ENCODE measurements around the gene STRIP1.
A peak's percentile ranks its signal among the peaks of the same experiment; 100 is the strongest.
"Not testable (repeated sequence)": the region's sequence is repeated elsewhere in the genome, so short reads cannot be mapped to it uniquely, and the experiment has no call there.

STRIP1 gene

DNA sequence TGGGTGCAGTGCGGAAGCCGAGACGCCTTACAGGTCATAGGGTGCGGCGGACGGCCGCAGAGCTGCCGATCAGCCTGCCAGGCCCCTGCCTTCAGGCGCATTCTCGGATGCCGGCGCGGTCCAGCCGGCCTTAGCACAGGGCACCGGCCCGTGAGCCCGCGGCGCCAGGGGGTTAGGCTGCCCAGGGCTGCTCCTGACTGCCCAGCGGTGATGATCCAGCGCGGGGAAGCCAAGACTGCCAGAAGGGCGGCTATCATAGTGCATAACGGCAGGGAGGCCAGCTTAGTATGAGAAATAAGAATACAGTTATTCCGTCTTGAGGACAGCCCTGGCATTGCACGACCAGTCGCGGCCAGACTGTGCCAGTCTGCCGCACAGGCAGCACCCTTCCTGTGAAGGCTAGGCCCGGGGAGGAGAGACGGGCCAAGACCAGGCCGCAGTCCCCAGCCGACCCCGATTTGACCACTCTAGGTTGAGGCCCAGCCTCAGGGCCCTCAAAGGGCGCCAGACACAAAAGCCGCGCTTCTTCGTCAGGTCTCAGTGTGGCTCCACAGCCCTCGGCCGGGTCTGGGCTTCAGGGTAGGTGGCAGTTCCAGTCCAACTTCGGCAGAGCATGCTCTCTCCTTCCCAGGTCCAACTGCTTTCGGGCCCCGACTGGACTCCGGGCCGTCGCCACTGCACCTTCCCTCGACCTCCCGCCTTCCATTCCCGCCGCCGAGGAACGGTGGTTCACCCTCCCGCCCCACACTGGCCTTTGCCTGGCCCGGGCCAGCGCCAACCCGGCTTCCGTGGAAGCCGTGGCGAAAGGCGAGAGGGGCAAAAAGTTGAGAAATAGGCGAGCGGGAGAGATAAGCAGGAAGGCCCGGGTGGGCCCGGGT is 35.2 kb downstream of the STRIP1 start:
- no peak for DNase-seq (ENCODE audit: low read depth)

DNA sequence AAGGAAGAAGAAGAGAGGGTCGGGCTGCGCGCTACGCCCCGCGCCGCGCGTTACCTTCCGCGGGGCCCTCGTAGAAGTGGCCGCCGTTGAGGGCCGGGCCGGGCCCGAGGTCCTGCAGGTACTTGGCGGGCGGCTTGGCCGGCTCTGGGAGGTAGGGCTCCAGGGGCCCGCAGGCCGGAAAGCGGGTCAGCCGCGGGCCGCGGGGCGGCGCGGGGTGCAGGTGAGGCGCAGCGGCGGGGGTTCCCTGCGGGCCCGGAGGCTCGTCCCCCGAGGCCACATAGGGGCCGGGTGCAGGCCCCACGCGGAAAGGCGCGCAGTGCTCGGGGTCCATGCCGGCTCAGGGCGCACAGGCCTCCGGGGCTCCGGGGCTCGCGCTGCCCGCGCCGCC is 35.9 kb downstream of the STRIP1 start:
- DNase-seq (ENCODE audit: low read depth), result no peak

DNA sequence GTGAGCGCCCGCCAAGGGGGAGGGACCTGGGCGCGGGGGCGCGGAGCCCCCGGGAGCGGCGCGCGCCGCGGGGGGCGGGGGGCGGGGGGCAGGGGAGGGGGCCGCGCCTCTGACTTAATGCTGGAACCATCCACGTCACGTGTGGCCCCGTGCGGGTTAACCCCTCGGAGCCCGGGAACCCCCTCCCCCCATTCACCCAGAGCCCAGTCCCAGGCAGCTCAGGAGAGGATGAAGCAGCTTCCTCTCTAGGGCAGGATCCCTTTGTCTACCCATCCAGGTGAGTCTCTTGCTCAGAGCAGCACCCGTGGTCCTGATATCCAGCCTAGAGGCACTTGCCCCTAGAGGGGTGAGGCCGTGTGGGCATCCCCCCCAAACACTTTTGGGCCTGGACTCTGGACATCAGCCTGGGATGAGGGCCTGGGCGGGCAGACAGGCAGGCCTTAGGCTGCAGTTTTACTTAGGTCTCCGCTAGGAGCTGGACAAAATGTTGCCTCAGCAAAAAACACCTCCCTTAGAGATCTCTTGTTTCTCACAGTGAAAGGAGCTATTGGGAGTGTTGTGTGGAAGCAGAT is 36.3 kb downstream of the STRIP1 start, which contains the start of gene ALX3:
ALX3 (minus strand) TSS at position 2 of the 572 bp plus-strand sequence. CDS start 60 bp downstream, outside the sequence.
- no peak for DNase-seq (ENCODE audit: low read depth)

DNA sequence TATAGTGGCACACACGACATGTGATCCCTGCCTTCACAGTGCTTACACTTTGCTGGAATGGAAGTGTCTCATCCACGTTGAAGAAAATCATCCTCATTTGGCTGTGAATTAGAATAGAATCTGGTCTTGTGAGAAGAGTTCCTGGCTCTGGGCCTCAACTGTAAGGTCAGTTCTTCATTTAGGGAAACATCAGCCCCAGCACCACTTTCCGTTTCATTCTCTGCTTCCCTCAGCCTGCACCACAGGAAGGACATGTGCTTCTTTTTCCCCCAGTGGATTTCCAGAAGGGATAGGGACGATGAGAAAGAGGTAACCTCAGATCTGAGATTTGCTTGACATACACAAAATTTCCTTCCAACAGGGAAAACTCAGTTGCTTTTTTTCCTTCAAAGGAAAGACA is 39.7 kb downstream of the STRIP1 start:
- no peak for DNase-seq (ENCODE audit: low read depth)

DNA sequence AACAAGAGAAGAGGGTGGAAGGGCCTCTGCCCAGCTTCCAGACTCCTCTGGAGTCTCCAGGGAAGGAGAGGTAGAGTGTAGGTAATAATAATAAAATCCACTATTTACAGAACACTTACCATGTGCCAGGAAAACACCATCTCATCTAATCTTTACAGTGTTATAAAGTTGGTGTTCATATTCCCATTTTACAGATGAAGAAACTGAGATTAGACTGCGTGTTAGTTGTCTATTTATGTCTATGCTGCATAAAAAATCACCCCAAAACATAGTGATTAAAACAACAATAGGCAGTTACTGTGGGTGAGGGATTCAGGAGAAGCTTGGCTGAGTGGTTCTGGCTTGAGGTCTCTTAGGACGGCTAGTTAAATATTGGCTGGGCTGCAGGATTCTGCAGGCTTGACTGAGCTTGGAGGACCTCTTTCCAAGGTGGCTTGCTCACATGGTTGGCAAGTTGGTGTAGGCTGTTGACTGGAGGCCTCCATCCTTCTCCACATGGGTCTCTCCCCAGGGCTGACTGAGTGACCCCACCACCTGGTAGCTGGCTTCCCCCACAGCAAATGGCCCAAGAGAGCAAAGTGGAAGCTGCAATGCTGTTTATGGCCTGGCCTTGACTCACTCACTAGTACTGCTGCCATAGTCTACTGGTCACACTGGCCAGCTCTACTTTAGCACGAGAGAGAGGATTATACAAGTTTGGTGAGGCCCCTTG is 42.5 kb downstream of the STRIP1 start:
- no peak for DNase-seq (ENCODE audit: low read depth)

DNA sequence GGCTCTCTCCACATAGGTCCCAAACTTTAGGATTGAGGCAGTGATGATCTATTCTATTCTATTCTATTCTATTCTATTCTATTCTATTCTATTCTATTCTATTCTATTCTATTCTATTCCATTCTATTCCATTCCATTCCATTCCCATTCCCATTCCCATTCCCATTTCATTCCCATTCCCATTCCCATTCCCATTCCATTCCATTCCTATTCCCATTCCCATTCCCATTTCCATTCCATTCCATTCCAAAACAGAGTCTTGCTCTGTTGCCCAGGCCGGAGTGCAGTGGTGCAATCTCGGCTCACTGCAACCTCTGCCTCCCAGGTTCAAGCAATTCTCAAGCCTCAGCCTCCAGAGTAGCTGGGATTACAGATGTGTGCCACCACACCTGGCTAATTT is 45.6 kb downstream of the STRIP1 start:
- not testable (repeated sequence) for DNase-seq (ENCODE audit: low read depth)

DNA sequence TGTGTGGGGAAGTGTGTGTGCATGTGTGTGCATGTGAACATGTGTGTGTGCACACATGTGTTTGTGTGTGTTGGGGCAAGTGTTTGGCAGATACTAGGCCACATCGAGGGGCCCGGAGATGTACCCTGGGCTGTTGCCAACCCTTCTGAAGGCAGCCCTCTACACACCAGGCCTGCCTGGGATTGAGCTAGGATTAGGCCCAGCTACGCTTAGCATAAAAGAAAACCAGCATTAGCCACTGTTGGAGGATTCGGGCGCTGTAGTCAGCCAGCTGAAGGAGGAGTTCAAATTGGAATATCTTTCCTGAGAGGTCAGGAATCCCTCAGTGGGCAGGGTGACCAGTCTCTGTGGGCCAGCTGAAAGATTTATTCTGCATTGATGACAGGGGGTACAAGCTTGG is 46.6 kb downstream of the STRIP1 start:
- DNase-seq (ENCODE audit: low read depth), result no peak

DNA sequence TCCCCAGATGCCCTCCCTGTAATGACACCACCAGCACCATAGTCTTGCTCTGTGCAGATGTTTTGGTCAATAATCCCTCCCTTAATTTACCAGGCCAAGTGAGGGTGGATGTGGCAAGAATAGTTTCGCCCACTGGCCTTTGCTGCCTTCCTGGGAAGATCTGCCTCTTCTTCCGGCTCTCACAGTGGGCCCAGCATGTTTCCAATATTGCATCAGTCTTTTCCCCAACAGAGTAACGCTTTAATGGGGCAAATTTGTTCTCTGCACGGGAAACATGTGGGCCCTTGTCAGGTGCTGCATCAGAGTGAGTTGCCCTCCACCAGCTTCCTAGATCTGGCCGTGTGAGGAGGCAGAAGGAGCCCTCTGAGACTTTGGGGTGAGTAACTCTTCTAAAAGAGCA is 48.1 kb downstream of the STRIP1 start:
- no peak for DNase-seq (ENCODE audit: low read depth)

DNA sequence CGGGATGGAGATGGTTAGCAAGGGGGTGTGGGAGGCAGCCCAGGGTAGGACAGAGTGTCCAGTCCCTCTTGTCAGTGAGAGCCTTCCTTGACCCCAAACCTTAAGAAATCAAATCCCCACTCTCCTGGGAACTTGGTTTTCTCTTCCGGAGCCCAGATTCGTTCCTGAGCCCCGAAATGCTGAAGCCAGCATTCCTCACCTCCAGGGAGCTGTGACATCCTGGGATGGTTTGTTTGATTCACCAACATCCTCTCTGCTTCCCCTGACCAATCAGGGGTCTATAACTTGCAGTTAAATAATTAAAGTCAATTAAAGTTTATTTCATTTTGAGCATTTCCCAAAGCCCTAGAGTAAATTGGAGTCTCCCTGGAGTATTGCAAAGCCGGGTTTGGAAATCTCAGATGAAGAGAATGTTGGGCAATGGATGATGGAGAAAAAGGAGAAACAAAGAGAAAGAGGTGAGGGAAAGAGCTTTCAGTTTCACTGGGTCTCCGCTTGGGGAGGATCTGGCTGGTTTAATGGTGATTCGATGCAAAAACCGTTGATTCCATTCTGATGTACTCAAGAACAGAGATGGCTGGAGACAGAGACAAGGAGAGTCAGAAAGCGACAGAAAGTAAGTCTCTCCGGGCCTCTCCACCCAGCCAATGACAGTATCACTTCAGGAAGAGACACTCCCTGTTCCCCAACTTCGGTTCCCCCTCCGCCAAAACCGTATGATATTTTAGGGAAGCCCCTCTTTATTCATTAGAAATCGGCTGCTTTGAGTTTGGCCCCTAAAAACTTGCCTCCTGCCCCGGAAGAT is 48.8 kb downstream of the STRIP1 start:
- DNase-seq (ENCODE audit: low read depth), result no peak

DNA sequence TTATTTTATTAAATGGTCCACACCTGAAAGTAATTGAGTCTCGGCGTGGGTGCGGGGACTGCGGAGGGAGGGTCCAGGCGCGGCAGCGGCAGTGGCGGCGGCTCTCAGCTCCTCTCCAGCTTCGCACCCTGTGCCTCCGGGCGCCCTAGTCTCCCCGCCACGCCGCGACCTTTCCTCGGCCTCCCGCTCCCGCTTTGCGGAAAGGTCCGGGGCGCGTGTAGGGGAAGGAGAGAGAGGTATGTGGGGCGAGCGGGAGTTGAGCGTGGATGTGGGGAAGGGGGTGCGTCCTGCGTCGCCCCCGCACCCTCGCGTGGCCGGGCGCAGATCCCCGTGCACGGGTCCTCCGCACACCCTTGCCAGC is 49.4 kb downstream of the STRIP1 start:
- DNase-seq (ENCODE audit: low read depth), result no peak

DNA sequence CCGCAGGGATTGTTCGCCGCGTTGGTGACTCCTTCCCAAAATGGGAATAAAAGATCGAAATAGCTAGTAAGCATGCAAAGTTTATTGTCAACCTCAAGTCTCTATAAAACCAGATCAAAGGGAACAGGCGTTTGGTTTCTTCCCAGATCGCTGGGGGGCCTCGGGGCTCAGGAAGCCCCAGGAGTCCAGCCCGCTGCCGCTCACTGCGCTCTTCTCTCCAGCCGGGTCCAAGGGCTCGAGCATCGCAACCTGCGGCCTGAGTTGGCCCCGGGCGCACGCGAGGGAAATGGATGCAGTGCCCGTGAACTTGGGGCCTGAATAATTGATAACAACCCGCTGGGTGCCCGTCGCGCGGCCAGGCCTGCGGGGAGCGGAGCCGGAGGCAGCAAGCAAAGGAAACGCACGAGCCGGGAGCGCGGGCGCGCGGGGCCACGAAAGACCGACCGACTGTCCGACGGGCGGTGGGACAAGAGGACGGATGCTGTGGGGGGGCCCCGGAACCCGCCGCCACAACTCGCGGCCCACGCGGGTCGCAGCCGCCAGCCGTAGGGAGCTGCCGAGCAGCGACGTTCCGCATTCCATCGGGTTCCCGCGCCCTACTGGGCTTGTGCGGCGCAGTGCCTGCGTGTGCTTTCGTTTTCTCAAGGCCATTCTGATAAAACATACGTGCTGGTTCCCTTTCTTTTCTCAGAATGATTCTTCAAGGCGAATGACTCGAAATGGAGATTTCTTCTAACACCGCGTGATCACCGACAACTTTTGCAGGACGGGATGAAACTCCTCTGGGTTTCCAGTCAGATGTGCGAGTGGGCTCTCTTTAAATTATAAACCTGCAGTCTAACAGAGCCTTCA is 50.0 kb downstream of the STRIP1 start:
- no peak for DNase-seq (ENCODE audit: low read depth)

DNA sequence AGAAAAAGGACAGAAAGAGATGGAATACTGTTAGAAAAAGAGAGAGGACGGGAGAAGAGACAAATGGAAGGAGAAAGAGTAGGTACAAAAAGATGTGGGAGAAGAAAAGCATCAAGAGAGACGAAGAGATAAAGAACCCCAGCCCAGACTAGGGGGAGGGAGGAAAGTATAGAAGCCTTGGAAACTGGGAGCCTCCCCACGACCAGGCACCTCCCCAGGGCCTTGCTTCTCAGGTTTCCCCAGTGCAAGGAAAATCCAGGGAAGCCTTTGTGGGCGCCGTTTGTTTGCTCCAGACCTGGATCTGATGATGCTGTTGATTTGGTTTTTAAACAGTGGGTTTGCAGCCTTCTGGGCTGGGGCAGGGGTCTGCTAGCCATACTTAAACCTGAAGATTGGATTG is 51.2 kb downstream of the STRIP1 start:
- no peak for DNase-seq (ENCODE audit: low read depth)

DNA sequence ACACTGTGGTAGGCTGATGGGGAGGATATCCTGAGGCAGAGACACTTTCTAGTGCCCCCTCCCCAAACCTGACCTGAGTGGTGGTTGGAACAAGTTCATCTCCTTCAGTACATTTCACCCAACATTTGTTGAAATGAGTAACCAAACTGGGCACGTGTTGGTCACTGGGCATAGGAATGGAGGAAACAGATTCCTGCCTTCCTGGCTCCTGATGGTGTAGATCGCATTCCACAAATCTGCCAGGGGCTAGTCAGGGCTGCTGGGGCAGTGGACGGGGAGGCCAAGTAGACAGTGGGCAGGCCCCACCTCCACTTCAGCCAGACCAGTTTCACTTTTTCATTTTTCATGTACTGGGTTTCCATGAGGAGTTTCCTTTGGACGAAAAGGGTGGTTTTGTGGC is 52.5 kb downstream of the STRIP1 start:
- DNase-seq (ENCODE audit: low read depth), result no peak

DNA sequence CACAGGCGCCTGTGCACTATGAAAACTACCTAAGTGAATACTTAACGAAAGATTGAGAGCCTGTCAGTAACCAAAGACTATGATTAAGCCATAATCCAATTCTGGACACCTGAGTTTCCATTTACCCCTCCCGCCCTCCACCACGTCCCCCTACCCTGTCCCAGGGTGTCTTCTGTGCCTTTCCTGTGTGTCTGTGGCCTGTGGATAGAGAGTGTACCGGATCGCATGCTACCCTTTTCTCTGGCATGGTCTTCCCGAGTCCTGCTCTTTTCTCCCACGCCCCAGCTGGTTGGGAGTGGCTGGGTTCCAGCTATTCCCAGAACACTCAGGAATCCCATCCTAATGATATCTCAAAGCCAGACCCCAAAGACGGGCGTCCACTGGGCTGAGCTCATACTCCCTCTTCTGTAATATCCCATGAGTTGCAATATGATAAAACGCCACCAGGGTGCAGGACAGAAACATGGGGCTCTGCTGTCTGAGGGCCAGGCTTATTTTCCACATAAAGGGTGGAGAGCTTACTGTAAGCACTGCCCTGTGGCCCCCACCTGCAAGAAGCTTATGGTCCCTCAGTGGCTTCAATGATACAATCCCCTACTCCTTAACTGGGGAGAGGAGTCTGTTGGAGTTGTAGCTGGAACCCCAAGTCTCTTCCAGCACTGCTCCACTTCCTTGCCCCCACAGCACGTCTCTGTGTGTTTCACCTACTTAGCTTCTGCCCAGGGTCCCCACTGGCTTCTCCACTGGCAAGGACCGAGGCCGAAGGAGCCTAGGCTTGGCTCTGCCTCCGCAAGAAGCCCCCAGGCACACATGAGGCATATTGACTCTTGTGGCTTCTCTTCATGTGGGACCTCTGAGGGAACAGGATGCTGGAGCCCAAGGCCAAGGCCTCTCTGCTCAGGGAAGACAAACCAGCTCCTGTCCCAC is 53.7 kb downstream of the STRIP1 start:
- peak; percentile 27 for DNase-seq (ENCODE audit: low read depth)

DNA sequence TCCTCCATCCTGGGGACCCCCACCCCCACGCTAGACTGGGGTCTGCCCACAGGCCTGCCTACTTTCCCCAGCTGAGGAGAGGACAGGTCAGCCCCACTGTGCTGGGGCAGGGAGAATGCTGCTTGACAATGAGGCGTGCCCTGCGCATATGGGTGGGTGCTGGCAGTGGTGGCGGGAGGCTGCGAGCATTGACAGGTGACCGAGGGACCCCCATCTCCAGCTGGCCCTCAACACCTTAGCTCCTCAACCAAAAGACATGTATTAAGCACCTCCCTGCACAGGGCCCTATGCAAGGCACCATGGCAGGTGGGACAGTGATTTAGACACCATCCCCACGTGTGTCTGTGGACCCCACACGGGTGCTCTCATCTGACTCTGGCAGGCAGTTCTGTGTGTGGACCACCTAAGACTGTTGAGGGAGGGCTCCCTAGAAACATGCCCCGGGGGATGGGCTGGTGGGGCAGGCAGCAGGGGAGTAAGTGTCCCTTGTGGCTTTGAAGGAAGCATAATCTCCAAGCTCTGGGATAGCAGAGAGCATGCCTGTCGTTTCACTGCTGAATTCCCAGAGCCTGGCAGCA is 54.4 kb downstream of the STRIP1 start:
- no peak for DNase-seq (ENCODE audit: low read depth)

DNA sequence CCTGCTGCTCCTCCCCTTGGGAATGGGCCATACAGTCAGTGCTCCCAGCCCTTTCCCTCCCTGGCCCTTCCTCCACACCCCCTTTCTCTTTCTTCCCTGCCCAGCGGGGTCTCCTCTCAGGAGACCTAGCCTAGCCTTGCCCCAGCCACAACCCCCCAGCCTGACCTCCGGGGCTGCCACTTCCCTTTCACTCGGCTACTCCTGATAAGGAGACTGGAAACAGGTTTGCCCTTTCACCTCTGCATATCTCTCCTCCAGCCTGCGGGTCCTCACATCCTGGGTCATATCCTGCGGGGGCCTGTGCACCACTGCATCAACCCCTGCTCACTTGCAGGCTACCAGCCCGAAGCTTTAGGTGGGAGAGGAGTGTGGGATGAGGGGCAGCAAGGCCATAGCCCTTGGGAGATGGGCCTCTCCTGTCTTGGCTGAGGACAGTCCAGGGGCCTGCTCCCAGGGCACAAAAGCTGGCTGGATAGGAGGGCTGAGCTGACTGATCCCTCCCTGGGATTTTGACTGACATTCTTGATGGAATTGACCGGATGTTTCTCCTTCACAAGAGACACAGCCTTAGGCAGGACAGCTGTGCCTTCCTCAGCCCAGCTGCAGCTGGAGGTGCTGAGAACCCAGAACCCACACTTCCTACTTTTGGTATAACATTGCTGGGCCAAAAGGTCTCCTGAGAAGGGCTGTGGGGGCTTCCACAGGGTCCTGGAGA is 55.3 kb downstream of the STRIP1 start:
- no peak for DNase-seq (ENCODE audit: low read depth)

DNA sequence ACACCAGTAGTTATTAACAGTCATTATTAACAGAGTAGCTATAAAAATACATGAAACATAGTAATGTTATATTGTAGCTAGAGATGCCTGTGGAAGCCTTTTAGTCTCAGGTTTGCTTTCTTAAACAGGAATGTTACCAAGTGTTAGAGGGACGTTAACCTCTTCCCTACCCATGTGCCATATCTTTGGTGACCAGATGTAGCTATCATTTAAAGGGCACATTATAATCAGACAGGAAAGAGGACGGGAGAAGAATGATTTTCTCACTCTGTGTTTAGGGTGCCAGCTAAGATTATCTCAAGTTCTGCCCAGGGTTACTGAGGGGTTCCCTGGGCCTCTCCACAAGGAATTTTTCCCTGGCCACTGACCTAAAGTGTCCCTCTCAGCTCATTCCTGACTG is 57.0 kb downstream of the STRIP1 start:
- no peak for DNase-seq (ENCODE audit: low read depth)

DNA sequence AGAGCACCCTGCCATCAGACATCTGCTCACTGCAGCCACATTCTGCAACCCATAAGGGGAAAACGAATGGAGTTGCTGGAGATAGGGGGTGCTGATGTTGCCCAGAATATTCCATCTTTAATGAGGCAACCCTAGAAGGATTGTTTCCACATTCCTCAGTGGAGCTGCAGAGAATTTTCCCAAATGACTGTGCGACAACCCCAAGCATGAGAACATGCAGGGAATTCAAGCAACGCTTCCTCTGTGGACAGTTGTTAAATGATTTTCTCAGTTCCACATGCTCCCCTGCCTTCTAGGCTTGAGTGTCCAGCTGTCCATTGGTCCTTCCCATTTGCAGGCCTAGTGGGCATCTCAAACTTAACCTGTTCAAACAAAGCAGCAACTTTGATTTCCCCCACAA is 57.4 kb downstream of the STRIP1 start:
- no peak for DNase-seq (ENCODE audit: low read depth)

DNA sequence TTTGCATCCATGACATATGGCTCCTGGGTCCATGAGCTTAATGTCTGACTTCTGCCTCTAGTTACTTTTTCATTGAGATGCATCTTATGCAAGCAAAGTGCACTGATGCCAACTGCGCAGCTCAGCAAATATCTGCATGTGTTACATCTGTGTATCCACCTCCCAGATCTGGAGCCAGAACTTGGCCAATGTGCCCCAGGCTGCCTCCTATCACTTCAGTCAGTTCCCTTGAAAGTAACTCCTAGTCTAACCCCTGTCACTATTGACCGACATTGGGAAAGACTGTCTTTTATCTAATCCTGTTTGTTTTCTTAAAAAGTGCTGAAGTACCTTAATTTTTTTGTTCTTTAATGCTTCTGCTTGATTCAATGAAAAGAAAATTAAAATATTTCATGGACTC is 58.6 kb downstream of the STRIP1 start:
- no peak for DNase-seq (ENCODE audit: low read depth)
